Natural killer cell (primary cell): ENCODE data around the gene ADIPOR2. TPM values are rescaled to one million over a fixed set of nuclear protein-coding genes. Genes with fewer than 3 reads are reported as not detected.

ENCODE experiments used
- ATAC-seq, 3 donors: fragments of 150-1000 bp in 2 of 3; fragments of 200-7000 bp in 1 of 3; cut with Tn5 transposase; 1 replicate in 1 of 3; 2 replicates in 2 of 3; pipeline ENCODE4 v1.10.0; 2021; ENCODE audit warnings: mild to moderate bottlenecking in 2 of 3, moderate library complexity in 2 of 3
- DNase-seq, 2 donors: peaks; one replicate each; pipeline versions ENCODE4 v3.0.0 to v3.0.0-alpha.2; 2013 to 2021; ENCODE audit warnings: mixed read lengths in 1 of 2
- H3K27ac ChIP-seq: one replicate; pipeline ENCODE4 v1.5.1; 2013; ENCODE audit warnings: mild to moderate bottlenecking, low read length
- H3K27me3 ChIP-seq: one replicate; pipeline ENCODE4 v1.6.1; 2013; ENCODE audit warnings: low read length; ENCODE audit not compliant: control insufficient read depth, insufficient read depth
- H3K36me3 ChIP-seq: one replicate; pipeline ENCODE4 v1.6.1; 2013; ENCODE audit warnings: low read length; ENCODE audit not compliant: control insufficient read depth, insufficient read depth
- H3K4me1 ChIP-seq: one replicate; pipeline ENCODE4 v1.6.1; 2013; ENCODE audit warnings: low read length; ENCODE audit not compliant: control insufficient read depth, insufficient read depth
- H3K4me3 ChIP-seq: one replicate; pipeline ENCODE4 v1.5.1; 2013; ENCODE audit warnings: low read length
- H3K9me3 ChIP-seq: one replicate; pipeline ENCODE4 v1.6.1; 2013; ENCODE audit warnings: low read length; ENCODE audit not compliant: control insufficient read depth, insufficient read depth
- H3K27ac Mint-ChIP-seq, 2 donors: one replicate each; pipeline ENCODE4 v1.8.0; 2022; ENCODE audit warnings: mild to moderate bottlenecking in 2 of 2, mixed read lengths in 2 of 2, moderate library complexity in 1 of 2
- H3K27me3 Mint-ChIP-seq, 2 donors: one replicate each; pipeline ENCODE4 v1.8.0; 2022; ENCODE audit warnings: low read depth in 2 of 2, mixed read lengths in 2 of 2
- H3K36me3 Mint-ChIP-seq: one replicate; pipeline ENCODE4 v1.8.0; 2022; ENCODE audit warnings: mixed read lengths
- H3K4me1 Mint-ChIP-seq, 2 donors: one replicate each; pipeline ENCODE4 v1.8.0; 2022; ENCODE audit warnings: mixed read lengths in 2 of 2
- H3K4me3 Mint-ChIP-seq: one replicate; pipeline ENCODE4 v1.8.0; 2022; ENCODE audit warnings: mild to moderate bottlenecking, moderate library complexity, mixed read lengths
- H3K9me3 Mint-ChIP-seq, 2 donors: one replicate each; pipeline ENCODE4 v1.8.0; 2022; ENCODE audit warnings: mixed read lengths in 2 of 2
- WGBS: methylation state at CpG from one replicate; pipeline ENCODE4 v1.1.7; 2013; ENCODE audit warnings: missing lambda C conversion rate; ENCODE audit not compliant: insufficient coverage; 5-methylcytosine and 5-hydroxymethylcytosine counted together
- intact Hi-C: fragments of 100-400 bp; cut with micrococcal nuclease; formaldehyde crosslinking; loops from one replicate; pipeline ENCODE4 v1.14.2; 2022
- total RNA-seq, 4 donors: library from RNA; stranded (reverse); fragments of 120-200 nt in 1 of 4; gene quantifications; one replicate each; pipeline versions ENCODE4 v1.2.3 to v1.2.4, GENCODE V29; 2013 to 2022
- TF ChIP-seq, protein P1 (sequence below): fragments of 200-600 bp; IDR thresholded peaks from one replicate; pipeline ENCODE4 v1.8.0; 2022; ENCODE audit warnings: antibody characterized with exemption

The ADIPOR2 gene
- total RNA-seq, 3 donors from 2014 or later (not counting 1 experiment from before 2014, with no cell fraction given): 38.6 to 48.3 (median 44.0) TPM

DNA sequence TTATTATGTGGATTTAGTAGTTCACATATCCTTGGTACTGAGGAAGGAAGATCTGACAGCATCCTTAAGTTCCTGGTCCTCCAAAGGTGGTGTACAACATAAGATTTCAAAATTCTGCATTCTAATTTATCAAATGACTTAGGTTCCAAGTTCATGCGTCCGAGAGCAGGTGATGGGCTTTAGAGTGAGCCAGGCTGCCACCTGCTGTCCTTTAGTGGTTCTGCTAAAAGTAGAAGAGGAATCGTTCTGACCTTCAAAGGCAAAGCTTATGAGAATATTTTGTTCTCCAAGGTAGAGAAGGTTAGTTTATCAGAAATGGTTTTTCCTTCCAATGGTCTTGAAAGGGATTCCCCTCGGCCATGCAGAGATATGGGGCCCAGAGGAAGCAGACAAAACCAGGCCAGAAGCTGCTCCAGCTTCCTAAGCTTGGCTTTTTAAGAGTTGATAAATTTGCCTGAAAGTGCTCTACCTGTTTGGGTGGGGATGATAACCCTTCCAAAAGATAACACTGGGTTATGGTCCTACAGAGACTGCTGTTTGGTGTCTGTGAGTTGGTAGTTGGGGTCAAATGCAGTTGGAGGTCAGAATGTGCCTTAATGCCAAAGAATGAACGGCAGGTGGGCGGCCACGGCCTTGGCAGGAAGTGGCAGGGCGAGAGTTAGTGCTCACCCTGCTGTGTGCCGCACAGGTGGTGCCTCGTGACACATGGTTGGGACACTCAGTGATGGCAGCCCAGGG is 100.4 kb downstream of the ADIPOR2 start:
- DNase-seq (peak; percentile 56 to 86), ATAC-seq (peak; percentile 45 to 49 (median 47))
- no peaks in the 10 kb centered on the region for H3K27me3 ChIP-seq
- peak overlapping the region; percentile 27 for H3K27ac ChIP-seq
- no peaks in the 10 kb centered on the region for H3K27me3 Mint-ChIP-seq
- peak overlapping the region; percentile 81 to 83 for H3K27ac Mint-ChIP-seq
- peaks cover 31 to 32% of the 10 kb centered on the region in 2 donors for H3K4me1 Mint-ChIP-seq
- intact Hi-C loops: loop anchor here (1.0 kb wide), 3 partner anchors 139 to 157 kb away; no protein-coding TSS in a partner anchor
- WGBS: 10% methylated on average over 10 of the region's 10 CpGs
- H3K36me3 Mint-ChIP-seq: no peaks in the 10 kb centered on the region
- H3K4me3 ChIP-seq: no peak overlapping the region
- peaks cover 10% of the 10 kb centered on the region for H3K36me3 ChIP-seq
- H3K9me3 Mint-ChIP-seq: no peaks in the 10 kb centered on the region
- no peaks in the 10 kb centered on the region for H3K9me3 ChIP-seq
- peak overlapping the region; percentile 21 for H3K4me3 Mint-ChIP-seq
- TF ChIP-seq, protein P1, sequence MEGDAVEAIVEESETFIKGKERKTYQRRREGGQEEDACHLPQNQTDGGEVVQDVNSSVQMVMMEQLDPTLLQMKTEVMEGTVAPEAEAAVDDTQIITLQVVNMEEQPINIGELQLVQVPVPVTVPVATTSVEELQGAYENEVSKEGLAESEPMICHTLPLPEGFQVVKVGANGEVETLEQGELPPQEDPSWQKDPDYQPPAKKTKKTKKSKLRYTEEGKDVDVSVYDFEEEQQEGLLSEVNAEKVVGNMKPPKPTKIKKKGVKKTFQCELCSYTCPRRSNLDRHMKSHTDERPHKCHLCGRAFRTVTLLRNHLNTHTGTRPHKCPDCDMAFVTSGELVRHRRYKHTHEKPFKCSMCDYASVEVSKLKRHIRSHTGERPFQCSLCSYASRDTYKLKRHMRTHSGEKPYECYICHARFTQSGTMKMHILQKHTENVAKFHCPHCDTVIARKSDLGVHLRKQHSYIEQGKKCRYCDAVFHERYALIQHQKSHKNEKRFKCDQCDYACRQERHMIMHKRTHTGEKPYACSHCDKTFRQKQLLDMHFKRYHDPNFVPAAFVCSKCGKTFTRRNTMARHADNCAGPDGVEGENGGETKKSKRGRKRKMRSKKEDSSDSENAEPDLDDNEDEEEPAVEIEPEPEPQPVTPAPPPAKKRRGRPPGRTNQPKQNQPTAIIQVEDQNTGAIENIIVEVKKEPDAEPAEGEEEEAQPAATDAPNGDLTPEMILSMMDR: peak; percentile 75
- H3K4me1 ChIP-seq: peaks cover 22% of the 10 kb centered on the region

DNA sequence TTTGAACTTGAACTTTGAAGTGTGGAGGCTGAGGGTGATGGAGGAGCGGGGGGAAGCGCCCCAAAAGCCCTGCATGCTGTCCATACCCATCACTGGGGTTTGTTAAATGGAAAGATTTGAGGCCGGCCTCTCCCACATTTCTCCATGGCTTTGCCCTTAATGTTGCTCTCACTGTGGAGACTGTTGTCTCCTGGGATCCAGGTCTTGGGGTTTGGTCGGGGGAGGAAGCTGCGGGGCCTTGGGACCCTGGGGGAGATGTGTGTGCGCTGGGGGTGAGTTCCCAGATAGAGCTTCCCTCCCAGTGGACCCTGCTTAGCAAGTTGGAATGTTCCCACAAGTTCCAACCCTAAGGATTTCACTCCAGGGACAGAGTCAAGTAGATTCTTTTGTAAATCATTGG is 101.5 kb downstream of the ADIPOR2 start:
- 93% methylated on average over 5 of the region's 6 CpGs for WGBS
- no peaks in the 10 kb centered on the region for H3K27me3 ChIP-seq
- ATAC-seq (no peak), DNase-seq (no peak)
- peaks cover 24 to 25% of the 10 kb centered on the region in 2 donors for H3K4me1 Mint-ChIP-seq
- no peak overlapping the region for H3K27ac ChIP-seq
- H3K9me3 Mint-ChIP-seq: no peaks in the 10 kb centered on the region
- H3K27me3 Mint-ChIP-seq: no peaks in the 10 kb centered on the region
- intact Hi-C loops: no loop called here
- H3K4me3 Mint-ChIP-seq: no peak overlapping the region
- H3K36me3 ChIP-seq: no peaks in the 10 kb centered on the region
- H3K4me1 ChIP-seq: peaks cover 30% of the 10 kb centered on the region
- TF ChIP-seq, protein P1: no peak
- H3K36me3 Mint-ChIP-seq: no peaks in the 10 kb centered on the region
- H3K9me3 ChIP-seq: no peaks in the 10 kb centered on the region
- no peak overlapping the region for H3K4me3 ChIP-seq
- H3K27ac Mint-ChIP-seq: no peak overlapping the region

DNA sequence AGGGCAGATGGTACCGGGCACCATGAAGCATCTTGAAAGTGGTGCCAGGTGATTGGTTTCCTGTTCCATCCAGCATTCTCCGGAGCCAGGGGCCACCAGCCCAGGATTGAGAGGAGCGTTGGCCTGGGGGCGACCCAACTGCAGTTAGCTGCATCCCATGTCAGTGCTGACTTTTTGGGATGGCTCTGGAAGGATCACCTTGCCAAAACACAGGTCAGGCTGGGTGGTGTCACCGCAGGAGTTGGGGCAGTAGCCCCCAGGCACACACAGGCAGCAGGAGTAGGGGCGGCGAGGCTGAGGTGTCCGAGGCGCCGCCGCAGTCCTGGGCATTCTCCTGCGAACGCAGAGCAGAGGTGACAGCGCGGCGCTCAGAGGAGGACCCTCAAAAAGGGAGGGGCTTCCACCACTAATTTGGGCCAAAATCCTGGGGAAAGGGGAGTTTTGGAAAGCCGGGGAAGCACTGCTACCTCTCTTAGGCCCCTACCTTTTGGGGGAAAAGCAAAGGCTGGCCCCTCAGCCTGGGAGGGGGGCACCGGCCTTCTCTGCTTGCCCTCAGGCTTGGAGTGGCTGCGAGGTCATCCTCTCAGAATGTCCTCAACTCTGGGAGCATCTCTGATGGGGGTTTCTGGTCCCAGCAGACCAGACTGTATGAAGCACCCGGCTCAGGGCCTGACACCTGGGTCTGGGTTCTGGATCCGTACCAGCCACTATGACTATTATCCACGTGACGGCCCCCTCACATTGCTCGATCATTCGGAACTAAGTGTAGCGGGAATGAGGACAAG is 102.7 kb downstream of the ADIPOR2 start:
- Histone ChIP-seq H3K27me3 (no peaks in the 10 kb centered on the region), H3K4me1 (peaks cover 36% of the 10 kb centered on the region), H3K9me3 (no peaks in the 10 kb centered on the region), H3K36me3 (no peaks in the 10 kb centered on the region), H3K4me3 (no peak overlapping the region), H3K27ac (no peak overlapping the region)
- Mint-ChIP-seq H3K36me3 (no peaks in the 10 kb centered on the region), H3K4me3 (no peak overlapping the region), H3K27ac (no peak overlapping the region), H3K9me3 (no peaks in the 10 kb centered on the region), H3K4me1 (peaks cover 22 to 27% of the 10 kb centered on the region in 2 donors), H3K27me3 (no peaks in the 10 kb centered on the region)
- WGBS: 92% methylated on average over 26 of the region's 26 CpGs
- DNase-seq (no peak), ATAC-seq (no peak)
- TF ChIP-seq, protein P1: no peak
- intact Hi-C loops: no loop called here
